ENCODE measurements around the gene UTS2R.

UTS2R gene

DNA sequence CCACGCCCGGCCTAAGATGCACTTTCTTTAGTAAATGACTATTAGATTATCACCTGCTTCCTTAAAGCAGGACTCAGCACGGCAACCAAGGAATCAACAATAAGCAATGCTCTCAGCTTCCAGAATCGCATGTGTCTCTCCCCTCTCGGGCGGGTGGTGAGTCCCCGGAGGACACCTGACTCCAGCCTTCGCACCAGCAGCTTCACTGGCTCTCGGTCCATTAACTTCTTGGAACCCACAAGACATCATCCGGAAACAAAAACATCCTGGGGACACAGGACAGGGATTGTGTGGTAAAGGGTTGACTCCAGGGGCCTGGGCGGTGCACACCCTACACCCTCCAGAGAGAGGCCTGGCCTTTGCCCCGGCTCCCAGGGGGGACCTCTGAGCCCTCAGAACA lies 22.7 kb downstream of the UTS2R start:
- no peak overlapping the region for H3K4me3 ChIP-seq (ENCODE audit: low read length)
- DNase-seq (ENCODE audit: low read depth), result no peak
- TF ChIP-seq, protein P1, sequence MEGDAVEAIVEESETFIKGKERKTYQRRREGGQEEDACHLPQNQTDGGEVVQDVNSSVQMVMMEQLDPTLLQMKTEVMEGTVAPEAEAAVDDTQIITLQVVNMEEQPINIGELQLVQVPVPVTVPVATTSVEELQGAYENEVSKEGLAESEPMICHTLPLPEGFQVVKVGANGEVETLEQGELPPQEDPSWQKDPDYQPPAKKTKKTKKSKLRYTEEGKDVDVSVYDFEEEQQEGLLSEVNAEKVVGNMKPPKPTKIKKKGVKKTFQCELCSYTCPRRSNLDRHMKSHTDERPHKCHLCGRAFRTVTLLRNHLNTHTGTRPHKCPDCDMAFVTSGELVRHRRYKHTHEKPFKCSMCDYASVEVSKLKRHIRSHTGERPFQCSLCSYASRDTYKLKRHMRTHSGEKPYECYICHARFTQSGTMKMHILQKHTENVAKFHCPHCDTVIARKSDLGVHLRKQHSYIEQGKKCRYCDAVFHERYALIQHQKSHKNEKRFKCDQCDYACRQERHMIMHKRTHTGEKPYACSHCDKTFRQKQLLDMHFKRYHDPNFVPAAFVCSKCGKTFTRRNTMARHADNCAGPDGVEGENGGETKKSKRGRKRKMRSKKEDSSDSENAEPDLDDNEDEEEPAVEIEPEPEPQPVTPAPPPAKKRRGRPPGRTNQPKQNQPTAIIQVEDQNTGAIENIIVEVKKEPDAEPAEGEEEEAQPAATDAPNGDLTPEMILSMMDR (conservative IDR thresholded peaks at IDR 0.05; ENCODE audit: low read length), result no peak

DNA sequence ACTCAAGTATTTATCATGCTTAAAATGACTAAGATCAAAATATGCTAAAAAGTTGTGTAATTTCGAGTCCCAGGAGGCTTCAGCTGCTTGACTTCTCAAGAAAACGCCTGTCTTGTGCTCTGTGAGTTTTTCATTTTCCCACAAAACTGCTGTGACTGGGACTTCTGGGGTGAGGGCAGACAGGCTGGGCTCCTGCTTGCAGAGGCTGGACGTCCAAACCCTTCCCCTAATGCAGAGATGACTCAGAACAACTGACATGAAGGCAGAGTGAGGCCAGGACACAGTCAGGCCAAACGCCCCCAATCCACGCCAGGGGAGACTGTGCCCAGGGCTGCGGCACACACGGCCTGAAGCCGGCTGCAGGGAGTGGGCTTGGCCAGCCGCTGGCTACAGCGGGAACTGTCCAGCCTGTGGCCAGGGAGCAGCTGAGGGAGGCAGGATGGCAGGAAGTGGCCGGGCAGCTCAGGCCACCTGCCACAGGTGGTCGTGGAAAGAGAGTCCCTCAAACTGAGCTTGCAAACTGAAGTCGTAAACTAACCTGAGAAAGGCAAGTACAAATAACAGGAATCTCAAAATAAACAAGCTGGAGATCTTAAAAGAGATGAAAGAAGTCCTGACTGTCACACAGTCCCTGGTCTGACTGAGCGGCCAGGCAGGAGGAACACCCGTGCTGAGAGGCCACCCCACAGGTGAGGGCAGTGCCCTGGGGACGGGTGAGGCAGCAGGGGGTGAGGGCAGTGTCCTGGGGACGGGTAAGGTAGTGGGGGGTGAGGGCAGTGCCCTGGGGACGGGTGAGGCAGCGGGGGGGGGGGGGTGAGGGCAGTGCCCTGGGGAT lies 25.3 kb downstream of the UTS2R start:
- TF ChIP-seq, protein P1 (conservative IDR thresholded peaks at IDR 0.05; ENCODE audit: low read length), result no peak
- peak overlapping the region; percentile 44 for H3K4me3 ChIP-seq (ENCODE audit: low read length)
- peak; percentile 99 for DNase-seq (ENCODE audit: low read depth)

DNA sequence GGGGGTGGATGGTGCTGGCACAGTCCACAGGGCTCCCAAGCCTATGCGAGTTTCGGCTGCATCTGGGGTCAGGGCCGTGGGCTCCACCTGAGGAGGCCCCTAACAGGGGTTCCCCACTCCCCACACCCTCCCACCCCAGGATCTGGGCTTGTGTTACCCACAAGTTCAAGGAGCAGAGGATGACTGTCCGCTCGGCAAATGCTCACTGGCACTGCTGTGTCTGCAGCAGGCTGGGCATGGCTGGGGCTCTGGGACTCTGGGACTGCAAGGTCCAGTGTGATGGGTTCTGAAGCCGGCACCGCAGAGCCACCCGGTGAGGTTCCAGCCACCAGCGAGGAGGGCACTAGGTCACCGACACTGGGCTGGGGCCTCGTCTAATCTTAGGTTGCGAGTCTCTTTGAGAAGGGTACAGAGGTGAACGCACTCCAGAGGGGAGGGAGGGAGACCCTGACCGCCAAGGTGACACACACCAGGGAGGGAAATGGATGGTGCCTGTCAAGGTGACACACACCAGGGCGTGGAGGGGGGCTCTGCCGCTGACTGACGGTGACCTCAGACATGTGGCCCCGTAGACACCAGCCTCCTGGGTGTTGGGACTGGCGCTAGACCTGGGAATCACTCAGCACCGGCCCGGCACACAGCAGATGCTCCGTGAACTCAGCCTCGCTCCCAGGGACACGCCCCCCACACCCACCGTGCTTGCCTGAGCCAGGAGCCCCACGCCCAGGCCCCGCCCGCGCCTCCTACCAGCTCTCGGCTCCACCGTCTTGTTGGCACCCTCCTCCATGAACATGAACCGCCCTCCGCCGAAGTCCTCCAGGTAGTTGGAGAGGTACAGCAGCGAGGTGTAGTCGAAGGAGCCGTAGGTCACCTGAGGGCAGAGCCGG lies 26.1 kb downstream of the UTS2R start:
- DNase-seq (ENCODE audit: low read depth), result no peak
- TF ChIP-seq, protein P1 (conservative IDR thresholded peaks at IDR 0.05; ENCODE audit: low read length), result no peak
- H3K4me3 ChIP-seq (ENCODE audit: low read length), result peak overlapping the region; percentile 44

DNA sequence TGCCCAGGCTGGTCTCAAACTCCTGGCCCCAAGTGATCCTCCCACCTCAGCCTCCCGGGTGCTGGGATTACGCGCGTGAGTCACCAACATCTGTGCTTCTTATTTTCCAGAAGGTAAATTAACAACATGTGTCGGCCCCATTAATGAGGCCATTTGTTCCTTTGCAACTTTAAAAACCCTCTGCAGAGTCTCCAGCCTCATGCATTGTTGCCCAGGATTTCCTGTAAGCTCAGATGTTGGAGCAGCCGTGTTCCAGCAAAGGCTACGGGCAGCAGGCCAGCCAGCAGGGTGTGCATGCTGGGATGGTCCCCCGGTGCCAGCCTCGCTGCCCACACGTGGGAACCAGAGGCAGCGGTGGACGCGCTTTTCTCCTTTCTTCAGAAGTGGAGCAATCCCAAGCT lies 27.5 kb downstream of the UTS2R start:
- TF ChIP-seq, protein P1 (conservative IDR thresholded peaks at IDR 0.05; ENCODE audit: low read length), result no peak
- DNase-seq (ENCODE audit: low read depth), result peak; percentile 99
- no peak overlapping the region for H3K4me3 ChIP-seq (ENCODE audit: low read length)

DNA sequence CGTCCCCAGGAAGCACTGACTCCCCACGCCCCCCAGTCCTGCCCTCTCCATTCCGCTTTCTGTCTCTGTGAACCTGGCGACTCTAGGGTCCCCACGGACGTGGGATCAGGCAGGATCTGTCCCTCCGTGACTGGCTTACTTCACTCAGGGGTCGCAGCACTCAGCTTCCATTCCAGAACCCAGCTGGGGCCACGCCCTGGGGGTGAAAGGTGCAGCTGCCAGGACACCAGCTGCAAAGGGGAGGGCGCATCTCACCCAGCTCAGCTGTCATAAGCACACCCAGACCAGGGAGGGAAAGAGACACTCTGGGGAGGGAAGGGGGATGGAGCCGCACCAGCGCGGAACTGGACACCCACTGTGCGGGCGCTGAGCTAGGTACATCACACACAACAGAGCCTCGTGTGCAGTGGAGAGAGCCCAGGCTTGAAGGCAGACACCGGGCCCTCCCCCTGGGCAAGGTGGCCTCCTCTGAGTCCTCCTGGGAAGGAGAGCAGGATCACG lies 28.1 kb downstream of the UTS2R start:
- TF ChIP-seq, protein P1 (conservative IDR thresholded peaks at IDR 0.05; ENCODE audit: low read length), result no peak
- H3K4me3 ChIP-seq (ENCODE audit: low read length), result peak overlapping the region; percentile 22
- DNase-seq (ENCODE audit: low read depth), result peak; percentile 19

DNA sequence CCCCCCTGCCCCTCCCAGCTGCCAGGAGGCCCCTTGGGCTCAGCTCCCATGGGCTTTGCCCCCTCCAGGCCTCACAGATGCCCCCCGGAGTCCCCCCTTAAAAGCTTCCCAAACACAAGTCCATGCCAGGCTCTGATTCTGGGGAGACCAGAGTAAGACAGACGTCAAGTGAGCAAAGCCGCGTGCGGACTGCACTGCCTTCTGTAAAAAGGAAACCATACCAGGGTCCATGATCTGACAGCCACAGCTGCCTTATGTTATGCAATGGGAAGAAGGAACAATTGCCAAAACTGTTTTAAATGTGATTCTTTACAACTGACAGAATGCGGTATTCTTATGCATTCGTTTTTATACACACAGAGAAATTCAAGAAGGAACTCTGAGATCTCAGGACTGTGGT lies 28.6 kb downstream of the UTS2R start:
- TF ChIP-seq, protein P1 (conservative IDR thresholded peaks at IDR 0.05; ENCODE audit: low read length), result no peak
- DNase-seq (ENCODE audit: low read depth), result peak; percentile 53
- no peak overlapping the region for H3K4me3 ChIP-seq (ENCODE audit: low read length)
